Keratinocyte (primary cell): Measurements from ENCODE around the gene RANBP3L. TPM values are rescaled to one million over a fixed set of nuclear protein-coding genes. Genes with fewer than 3 reads are reported as not detected.

Experiments
- DNase-seq: peaks from one replicate; pipeline ENCODE4 v3.0.0-alpha.2; 2011; ENCODE audit warnings: low read depth, missing footprints, low spot score
- FAIRE-seq: peaks from 2 replicates; lab custom pipeline; 2011; peaks lifted over from hg19 to GRCh38; lab: Jason Lieb, UNC
- H2AFZ ChIP-seq: 2 replicates; pipeline ENCODE4 v1.6.0; 2012; ENCODE audit warnings: low read length, control low read depth, inconsistent platforms; ENCODE audit not compliant: control insufficient read depth
- H3K27ac ChIP-seq: 2 replicates; pipeline ENCODE4 v1.5.1; 2011; ENCODE audit warnings: low read length; ENCODE audit not compliant: control insufficient read depth, insufficient read depth
- H3K27me3 ChIP-seq: 3 replicates; pipeline ENCODE4 v1.6.0; 2011; ENCODE audit warnings: low read length; ENCODE audit not compliant: control insufficient read depth, insufficient read depth; ENCODE audit errors: extremely low read depth
- H3K36me3 ChIP-seq, 2 experiments: 2 replicates in 1 of 2; 3 replicates in 1 of 2; pipeline ENCODE4 v1.5.1; 2011; ENCODE audit warnings: low read length in 2 of 2, mild to moderate bottlenecking in 1 of 2; ENCODE audit not compliant: control insufficient read depth in 2 of 2, insufficient read depth in 2 of 2; ENCODE audit errors: extremely low read depth in 1 of 2
- H3K4me1 ChIP-seq: 3 replicates; pipeline ENCODE4 v1.5.1; 2011; ENCODE audit warnings: low read length; ENCODE audit not compliant: control insufficient read depth, insufficient read depth; ENCODE audit errors: extremely low read depth
- H3K4me2 ChIP-seq: 3 replicates; pipeline ENCODE4 v1.6.0; 2011; ENCODE audit warnings: low read depth, low read length; ENCODE audit not compliant: control insufficient read depth, insufficient read depth; ENCODE audit errors: extremely low read depth
- H3K4me3 ChIP-seq, 3 experiments: fragments of 200-600 bp in 1 of 3; sonication (generic) in 1 of 3; 2 replicates in 2 of 3; 3 replicates in 1 of 3; pipeline ENCODE4 v1.5.1; 2011 to 2016; ENCODE audit warnings: low read length in 3 of 3, mild to moderate bottlenecking in 3 of 3, control low read depth in 2 of 3, inconsistent platforms in 1 of 3, low read depth in 1 of 3, mixed read lengths in 1 of 3, mixed run types in 1 of 3, moderate library complexity in 1 of 3; ENCODE audit not compliant: control insufficient read depth in 2 of 3, insufficient read depth in 2 of 3; ENCODE audit errors: extremely low read depth in 1 of 3
- H3K79me2 ChIP-seq: 2 replicates; pipeline ENCODE4 v1.6.0; 2012; ENCODE audit warnings: low read length; ENCODE audit not compliant: control insufficient read depth, insufficient read depth
- H3K9ac ChIP-seq: 3 replicates; pipeline ENCODE4 v1.6.0; 2011; ENCODE audit warnings: low read length; ENCODE audit not compliant: control insufficient read depth, insufficient read depth; ENCODE audit errors: extremely low read depth
- H3K9me1 ChIP-seq: 3 replicates; pipeline ENCODE4 v1.6.0; 2011; ENCODE audit warnings: low read length; ENCODE audit not compliant: control insufficient read depth, insufficient read depth; ENCODE audit errors: extremely low read depth
- H3K9me3 ChIP-seq: 2 replicates; pipeline ENCODE4 v1.5.1; 2012; ENCODE audit warnings: low read depth, low read length; ENCODE audit not compliant: control insufficient read depth
- H4K20me1 ChIP-seq: 3 replicates; pipeline ENCODE4 v1.6.0; 2011; ENCODE audit warnings: low read length; ENCODE audit not compliant: control insufficient read depth, insufficient read depth; ENCODE audit errors: extremely low read depth
- EZH2 ChIP-seq: IDR thresholded peaks from one replicate; pipeline ENCODE4 v1.6.1; 2012; ENCODE audit warnings: inconsistent platforms, mild to moderate bottlenecking, low read length, moderate library complexity
- dilution Hi-C: fragments of 300-500 bp; cut with MboI; formaldehyde crosslinking; loops from one replicate; pipeline ENCODE4 v1.7.0; 2020; ENCODE audit warnings: low sequenced_read_pairs; ENCODE audit not compliant: extremely low pct_ligation_motif_present
- polyA plus RNA-seq, 5 experiments: library from polyadenylated mRNA; depleted of rRNA in 3 of 5; stranded (reverse) in 3 of 5; stranded (forward) in 1 of 5; unstranded in 1 of 5; fragments of >200 nt; gene quantifications; 1 replicate in 1 of 5; 2 replicates in 3 of 5; 3 replicates in 1 of 5; pipeline versions ENCODE4 v1.2.1 to v1.2.3, GENCODE V29; 2011 to 2012; ENCODE audit warnings: missing spikeins in 2 of 5, low read depth in 1 of 5, low replicate concordance in 1 of 5
- TF ChIP-seq, protein P1 (sequence below), 3 experiments: IDR thresholded peaks in 1 of 3; conservative IDR thresholded peaks in 1 of 3; optimal IDR thresholded peaks in 1 of 3; 2 replicates in 2 of 3; 3 replicates in 1 of 3; pipeline versions ENCODE3 to v1.5.1; 2011; ENCODE audit warnings: low read length in 3 of 3, mild to moderate bottlenecking in 3 of 3, moderate library complexity in 2 of 3, control low read depth in 1 of 3, inconsistent platforms in 1 of 3; ENCODE audit not compliant: insufficient read depth in 2 of 3; ENCODE audit errors: extremely low read depth in 1 of 3

RANBP3L gene
- polyA plus RNA-seq, 1 donor (not counting 4 experiments of a cell fraction or from before 2014, with no cell fraction given) = not detected

DNA sequence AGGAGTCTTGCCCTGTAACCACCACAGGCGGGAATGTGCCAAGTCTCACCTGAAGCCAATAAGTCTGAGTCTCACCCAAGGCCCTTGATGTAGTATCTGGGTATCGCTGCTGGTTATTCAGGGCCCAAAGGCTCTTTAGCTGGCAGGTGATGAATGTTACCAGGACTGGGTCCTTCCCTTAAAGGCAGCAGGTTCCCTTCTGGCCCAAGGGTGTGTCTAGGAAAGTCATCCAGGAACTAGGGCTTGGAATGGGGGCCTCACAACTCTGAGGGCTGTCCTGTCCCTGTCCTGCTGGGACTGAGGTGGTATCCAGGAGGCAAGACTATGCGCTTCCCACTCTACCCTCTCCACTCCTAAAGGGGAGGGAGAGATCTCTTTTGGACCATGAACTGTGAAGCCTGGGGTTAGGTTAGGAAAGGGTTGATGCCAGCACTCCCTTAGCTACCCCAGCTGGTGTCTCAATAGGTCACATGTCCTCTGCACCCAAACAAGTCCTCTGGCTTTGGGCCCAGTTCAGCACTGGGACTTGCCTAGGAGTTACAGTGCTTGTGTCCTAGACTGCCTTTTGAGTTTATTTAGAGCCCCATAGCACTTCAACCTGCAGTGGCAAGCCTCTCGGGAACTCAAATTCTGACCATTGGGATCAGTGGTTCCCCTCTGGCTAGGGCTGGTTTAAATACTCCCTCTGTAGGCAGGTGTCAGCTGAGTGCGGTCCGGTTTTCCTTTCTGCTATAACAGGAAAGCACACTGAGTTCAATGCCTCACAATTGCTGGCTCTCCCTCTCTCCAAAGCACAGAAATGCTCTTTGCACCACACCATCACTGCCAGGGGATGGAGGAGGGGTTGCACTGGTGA lies 22.5 kb upstream of the RANBP3L start:
- no peak overlapping the region for H3K27ac ChIP-seq
- no peak overlapping the region for H3K4me2 ChIP-seq
- no peaks in the 10 kb centered on the region for H3K9me1 ChIP-seq
- H3K4me3 ChIP-seq = no peak overlapping the region
- dilution Hi-C loops = no loop called here
- H3K9me3 ChIP-seq = no peaks in the 10 kb centered on the region
- no peak overlapping the region for H3K9ac ChIP-seq
- H4K20me1 ChIP-seq = no peaks in the 10 kb centered on the region
- no peaks in the 10 kb centered on the region for H3K27me3 ChIP-seq
- DNase-seq = no peak
- FAIRE-seq = no peak
- no peaks in the 10 kb centered on the region for H3K36me3 ChIP-seq
- H2AFZ ChIP-seq = no peak overlapping the region
- H3K4me1 ChIP-seq = no peaks in the 10 kb centered on the region
- TF ChIP-seq, protein P1, sequence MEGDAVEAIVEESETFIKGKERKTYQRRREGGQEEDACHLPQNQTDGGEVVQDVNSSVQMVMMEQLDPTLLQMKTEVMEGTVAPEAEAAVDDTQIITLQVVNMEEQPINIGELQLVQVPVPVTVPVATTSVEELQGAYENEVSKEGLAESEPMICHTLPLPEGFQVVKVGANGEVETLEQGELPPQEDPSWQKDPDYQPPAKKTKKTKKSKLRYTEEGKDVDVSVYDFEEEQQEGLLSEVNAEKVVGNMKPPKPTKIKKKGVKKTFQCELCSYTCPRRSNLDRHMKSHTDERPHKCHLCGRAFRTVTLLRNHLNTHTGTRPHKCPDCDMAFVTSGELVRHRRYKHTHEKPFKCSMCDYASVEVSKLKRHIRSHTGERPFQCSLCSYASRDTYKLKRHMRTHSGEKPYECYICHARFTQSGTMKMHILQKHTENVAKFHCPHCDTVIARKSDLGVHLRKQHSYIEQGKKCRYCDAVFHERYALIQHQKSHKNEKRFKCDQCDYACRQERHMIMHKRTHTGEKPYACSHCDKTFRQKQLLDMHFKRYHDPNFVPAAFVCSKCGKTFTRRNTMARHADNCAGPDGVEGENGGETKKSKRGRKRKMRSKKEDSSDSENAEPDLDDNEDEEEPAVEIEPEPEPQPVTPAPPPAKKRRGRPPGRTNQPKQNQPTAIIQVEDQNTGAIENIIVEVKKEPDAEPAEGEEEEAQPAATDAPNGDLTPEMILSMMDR (optimal IDR thresholded peaks at IDR 0.05 in 1 of 3, IDR thresholded peaks at IDR 0.05 in 1 of 3, conservative IDR thresholded peaks at IDR 0.05 in 1 of 3; ENCODE audit: extremely low read depth in 1 of 3, insufficient read depth in 2 of 3, low read length in 3 of 3) = no peak
- TF ChIP-seq EZH2 = no peak
- no peaks in the 10 kb centered on the region for H3K79me2 ChIP-seq

DNA sequence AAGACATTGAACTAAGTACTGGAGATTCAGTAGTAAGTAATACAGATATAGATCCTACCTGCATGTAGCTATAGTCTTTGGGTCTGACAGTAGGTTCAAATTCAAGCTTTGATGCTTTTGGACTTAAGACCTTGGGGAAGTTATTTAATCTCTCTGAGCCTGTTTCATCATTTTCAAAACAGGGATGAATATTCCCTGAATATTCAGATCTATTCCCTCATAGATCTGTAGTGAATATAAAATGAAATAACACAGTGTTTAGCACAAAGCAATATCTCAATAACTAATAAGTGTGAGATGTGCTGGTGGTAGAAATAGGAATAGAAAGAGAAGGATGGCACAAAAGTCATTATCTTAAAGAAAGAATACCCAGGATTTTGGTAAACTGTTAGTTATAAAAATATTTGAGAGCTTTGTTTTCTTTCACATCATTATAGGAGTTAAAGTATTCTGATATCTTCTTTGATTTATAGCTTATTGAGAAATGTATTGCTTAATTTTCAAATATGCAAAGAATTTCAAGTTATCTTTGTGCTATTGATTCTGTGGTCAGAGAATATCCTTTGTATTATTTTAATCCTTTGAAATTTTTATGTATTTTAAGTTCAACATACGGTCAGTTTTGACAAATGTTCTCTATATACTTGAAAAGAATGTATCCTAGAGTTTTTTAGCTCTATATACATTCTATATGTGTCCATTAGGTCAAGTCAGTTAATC lies 11.4 kb upstream of the RANBP3L start:
- Histone ChIP-seq H4K20me1 (no peaks in the 10 kb centered on the region), H3K27me3 (peaks cover 7% of the 10 kb centered on the region), H3K9me1 (no peaks in the 10 kb centered on the region), H3K79me2 (no peaks in the 10 kb centered on the region), H3K4me1 (no peaks in the 10 kb centered on the region), H3K4me2 (no peak overlapping the region), H3K36me3 (no peaks in the 10 kb centered on the region), H3K4me3 (no peak overlapping the region), H3K9ac (no peak overlapping the region), H3K9me3 (no peaks in the 10 kb centered on the region), H3K27ac (no peak overlapping the region), H2AFZ (no peak overlapping the region)
- no peak for TF ChIP-seq EZH2
- TF ChIP-seq, protein P1 (optimal IDR thresholded peaks at IDR 0.05 in 1 of 3, IDR thresholded peaks at IDR 0.05 in 1 of 3, conservative IDR thresholded peaks at IDR 0.05 in 1 of 3; ENCODE audit: extremely low read depth in 1 of 3, insufficient read depth in 2 of 3, low read length in 3 of 3) = no peak
- dilution Hi-C loops = no loop called here
- no peak for FAIRE-seq
- no peak for DNase-seq
